OCI-LY1 (cell line): ENCODE data around the gene HIPK4.

Experiments used
- H2AFZ ChIP-seq: fragments of 200-600 bp; sonication (generic), shearing (Covaris generic); 2 replicates; pipeline ENCODE4 v1.6.0; 2014; ENCODE audit warnings: antibody characterized with exemption, mild to moderate bottlenecking, low read length
- H3F3A ChIP-seq: fragments of 200-600 bp; sonication (generic), shearing (Covaris generic); 2 replicates; pipeline ENCODE4 v1.6.0; 2014; ENCODE audit warnings: mild to moderate bottlenecking, antibody characterized with exemption, low read length, moderate library complexity; ENCODE audit not compliant: insufficient read depth
- H3K27ac ChIP-seq: fragments of 200-600 bp; sonication (generic); 2 replicates; pipeline ENCODE4 v1.5.1; 2014; ENCODE audit warnings: low read length, mixed run types, mild to moderate bottlenecking, low read depth; ENCODE audit not compliant: poor library complexity, severe bottlenecking
- H3K27me3 ChIP-seq: fragments of 200-600 bp; sonication (generic); 2 replicates; pipeline ENCODE4 v1.6.0; 2014; ENCODE audit warnings: antibody characterized with exemption, mild to moderate bottlenecking, low read length, moderate library complexity; ENCODE audit not compliant: insufficient read depth
- H3K36me3 ChIP-seq: fragments of 200-600 bp; sonication (generic); 2 replicates; pipeline ENCODE4 v1.6.1; 2014; ENCODE audit warnings: mild to moderate bottlenecking, antibody characterized with exemption, low read length, moderate library complexity, mixed read lengths; ENCODE audit not compliant: insufficient read depth
- H3K4me1 ChIP-seq: fragments of 200-600 bp; sonication (generic); 2 replicates; pipeline ENCODE4 v1.5.1; 2014; ENCODE audit warnings: mild to moderate bottlenecking, low read length, moderate library complexity; ENCODE audit not compliant: insufficient read depth, severe bottlenecking
- H3K4me2 ChIP-seq: fragments of 200-600 bp; sonication (generic), shearing (Covaris generic); 2 replicates; pipeline ENCODE4 v1.6.1; 2014; ENCODE audit warnings: low read length
- H3K4me3 ChIP-seq: fragments of 200-600 bp; sonication (generic); 2 replicates; pipeline ENCODE4 v1.5.1; 2014; ENCODE audit warnings: low read length, low read depth, mild to moderate bottlenecking, mixed read lengths; ENCODE audit not compliant: poor library complexity, severe bottlenecking
- H3K79me2 ChIP-seq: fragments of 200-600 bp; shearing (Covaris generic); 2 replicates; pipeline ENCODE4 v1.6.1; 2016; ENCODE audit warnings: mixed run types, low read length, mixed read lengths; ENCODE audit not compliant: insufficient read depth
- H3K9ac ChIP-seq: fragments of 200-600 bp; sonication (generic), shearing (Covaris generic); 2 replicates; pipeline ENCODE4 v1.6.1; 2014; ENCODE audit warnings: mild to moderate bottlenecking, low read length, mixed read lengths
- H3K9me2 ChIP-seq: fragments of 200-600 bp; sonication (generic), shearing (Covaris generic); 2 replicates; pipeline ENCODE4 v1.6.1; 2014; ENCODE audit warnings: low read depth, mild to moderate bottlenecking, low read length, mixed read lengths
- H3K9me3 ChIP-seq: fragments of 200-600 bp; shearing (Covaris generic); 2 replicates; pipeline ENCODE4 v1.6.1; 2014; ENCODE audit warnings: low read length, mixed read lengths
- H4K20me1 ChIP-seq: fragments of 200-600 bp; sonication (generic), shearing (Covaris generic); 2 replicates; pipeline ENCODE4 v1.6.0; 2016; ENCODE audit warnings: mild to moderate bottlenecking, low read length; ENCODE audit not compliant: insufficient read depth
- EZH2 ChIP-seq: fragments of 200-600 bp; sonication (generic), shearing (Covaris generic); IDR thresholded peaks from 2 replicates; pipeline ENCODE4 v1.8.0; 2017; ENCODE audit warnings: borderline replicate concordance, mixed run types, mild to moderate bottlenecking, antibody characterized with exemption, low read length, moderate library complexity, mixed read lengths
- TF ChIP-seq, protein P1 (sequence below): fragments of 200-600 bp; sonication (generic), shearing (Covaris generic); IDR thresholded peaks from 2 replicates; pipeline ENCODE4 v1.5.1; 2017; ENCODE audit warnings: mild to moderate bottlenecking, antibody characterized with exemption, low read length, moderate library complexity, mixed read lengths

HIPK4 gene

DNA sequence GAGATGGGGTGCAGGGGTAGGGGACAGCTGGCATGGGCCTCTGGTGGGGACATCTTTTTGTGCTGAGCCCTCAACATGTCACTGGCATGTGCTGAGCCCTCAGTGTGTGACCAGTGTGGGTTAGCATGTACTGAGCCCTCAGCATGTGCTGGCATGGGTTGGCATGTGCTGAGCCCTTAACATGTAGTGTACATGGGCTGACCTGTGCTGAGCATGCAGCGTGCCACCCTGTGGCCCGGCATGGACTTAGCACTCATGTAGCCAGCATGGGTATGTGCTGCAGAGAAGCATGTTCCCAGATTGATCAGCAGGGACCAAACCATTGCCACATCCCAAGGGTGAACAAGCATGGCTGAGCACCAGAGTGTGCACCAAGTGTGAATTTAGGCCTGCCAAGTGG lies 11.5 kb downstream of the HIPK4 start:
- Histone ChIP-seq H3K9me2 (no peaks in the 10 kb centered on the region), H3K4me3 (no peak overlapping the region), H4K20me1 (no peaks in the 10 kb centered on the region), H3K9ac (no peak overlapping the region), H3K27me3 (0 out of 2 replicates have a peak, but pooled peaks cover 4% of the 10 kb centered on the region), H3K4me2 (no peak overlapping the region), H3K27ac (no peak overlapping the region), H3K79me2 (no peaks in the 10 kb centered on the region), H2AFZ (no peak overlapping the region), H3K9me3 (no peaks in the 10 kb centered on the region), H3K4me1 (no peaks in the 10 kb centered on the region), H3K36me3 (no peaks in the 10 kb centered on the region), H3F3A (no peaks in the 10 kb centered on the region)
- TF ChIP-seq, protein P1, sequence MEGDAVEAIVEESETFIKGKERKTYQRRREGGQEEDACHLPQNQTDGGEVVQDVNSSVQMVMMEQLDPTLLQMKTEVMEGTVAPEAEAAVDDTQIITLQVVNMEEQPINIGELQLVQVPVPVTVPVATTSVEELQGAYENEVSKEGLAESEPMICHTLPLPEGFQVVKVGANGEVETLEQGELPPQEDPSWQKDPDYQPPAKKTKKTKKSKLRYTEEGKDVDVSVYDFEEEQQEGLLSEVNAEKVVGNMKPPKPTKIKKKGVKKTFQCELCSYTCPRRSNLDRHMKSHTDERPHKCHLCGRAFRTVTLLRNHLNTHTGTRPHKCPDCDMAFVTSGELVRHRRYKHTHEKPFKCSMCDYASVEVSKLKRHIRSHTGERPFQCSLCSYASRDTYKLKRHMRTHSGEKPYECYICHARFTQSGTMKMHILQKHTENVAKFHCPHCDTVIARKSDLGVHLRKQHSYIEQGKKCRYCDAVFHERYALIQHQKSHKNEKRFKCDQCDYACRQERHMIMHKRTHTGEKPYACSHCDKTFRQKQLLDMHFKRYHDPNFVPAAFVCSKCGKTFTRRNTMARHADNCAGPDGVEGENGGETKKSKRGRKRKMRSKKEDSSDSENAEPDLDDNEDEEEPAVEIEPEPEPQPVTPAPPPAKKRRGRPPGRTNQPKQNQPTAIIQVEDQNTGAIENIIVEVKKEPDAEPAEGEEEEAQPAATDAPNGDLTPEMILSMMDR = no peak

DNA sequence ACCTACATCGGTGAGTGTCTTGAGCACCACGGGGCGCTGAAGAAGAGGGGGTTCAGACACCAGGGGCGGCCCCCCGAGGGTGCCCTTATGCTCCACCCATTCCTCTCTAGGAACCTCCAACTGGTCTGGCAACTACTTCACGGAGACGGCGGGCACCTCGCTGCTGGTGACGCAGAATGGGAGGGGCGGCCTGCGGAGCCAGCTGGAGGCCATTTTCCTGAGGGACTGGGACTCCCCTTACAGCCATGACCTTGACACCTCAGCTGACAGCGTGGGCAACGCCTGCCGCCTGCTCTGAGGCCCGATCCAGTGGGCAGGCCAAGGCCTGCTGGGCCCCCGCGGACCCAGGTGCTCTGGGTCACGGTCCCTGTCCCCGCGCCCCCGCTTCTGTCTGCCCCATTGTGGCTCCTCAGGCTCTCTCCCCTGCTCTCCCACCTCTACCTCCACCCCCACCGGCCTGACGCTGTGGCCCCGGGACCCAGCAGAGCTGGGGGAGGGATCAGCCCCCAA lies 12.1 kb downstream of the HIPK4 start:
- no peak overlapping the region for H2AFZ ChIP-seq

DNA sequence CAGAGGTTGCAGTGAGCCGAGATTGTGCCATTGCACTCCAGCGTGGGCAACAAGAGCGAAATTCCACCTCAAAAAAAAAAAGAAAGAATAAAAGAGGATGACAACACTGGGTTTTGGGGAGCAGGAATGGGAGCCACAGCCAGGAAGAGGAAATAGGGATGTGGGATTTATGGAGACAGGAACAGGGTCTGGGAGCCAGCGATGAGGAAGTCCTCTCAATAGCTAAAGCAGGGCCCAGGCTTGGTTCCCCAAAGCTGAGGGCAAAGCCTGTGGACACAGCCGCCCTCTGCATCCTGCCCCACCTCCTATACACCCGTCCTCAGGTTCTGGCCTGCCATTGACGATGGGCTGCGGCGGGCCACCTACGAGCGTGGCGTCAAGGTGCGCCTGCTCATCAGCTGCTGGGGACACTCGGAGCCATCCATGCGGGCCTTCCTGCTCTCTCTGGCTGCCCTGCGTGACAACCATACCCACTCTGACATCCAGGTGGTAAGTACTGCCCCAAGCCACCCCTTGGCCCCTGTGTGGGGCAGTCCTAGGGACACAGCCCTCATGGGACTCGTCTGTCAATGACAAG lies 13.6 kb downstream of the HIPK4 start:
- Histone ChIP-seq H3K36me3 (no peaks in the 10 kb centered on the region), H3K9me2 (no peaks in the 10 kb centered on the region), H3K4me1 (no peaks in the 10 kb centered on the region), H3K9me3 (no peaks in the 10 kb centered on the region), H4K20me1 (no peaks in the 10 kb centered on the region), H3K27ac (no peak overlapping the region), H3K4me2 (no peak overlapping the region), H3K27me3 (0 out of 2 replicates have a peak, but pooled peaks cover 3% of the 10 kb centered on the region), H2AFZ (no peak overlapping the region), H3F3A (no peaks in the 10 kb centered on the region), H3K9ac (no peak overlapping the region), H3K79me2 (no peaks in the 10 kb centered on the region), H3K4me3 (no peak overlapping the region)
- no peak for TF ChIP-seq EZH2
- TF ChIP-seq, protein P1 = no peak

More for the DNA sequence above, 12.1 kb downstream of the HIPK4 start:
- Histone ChIP-seq H3K27me3 (0 out of 2 replicates have a peak, but pooled peaks cover 4% of the 10 kb centered on the region), H3K4me1 (no peaks in the 10 kb centered on the region), H3K36me3 (no peaks in the 10 kb centered on the region), H3K27ac (no peak overlapping the region), H3K9me2 (no peaks in the 10 kb centered on the region), H3K79me2 (no peaks in the 10 kb centered on the region), H3F3A (no peaks in the 10 kb centered on the region), H4K20me1 (no peaks in the 10 kb centered on the region), H3K4me3 (no peak overlapping the region), H3K9ac (no peak overlapping the region), H3K4me2 (no peak overlapping the region), H3K9me3 (no peaks in the 10 kb centered on the region)
- no peak for TF ChIP-seq EZH2
- TF ChIP-seq, protein P1 = no peak
